GDM1 (cell line): ENCODE data around the gene GNB5.
"Not testable (repeated sequence)": the region's sequence is repeated elsewhere in the genome, so short reads cannot be mapped to it uniquely, and the experiment has no call there.

Source experiments
- DNase-seq: peaks from one replicate; lab custom pipeline; 2025; lab: John Stamatoyannopoulos, UW

Gene GNB5

DNA sequence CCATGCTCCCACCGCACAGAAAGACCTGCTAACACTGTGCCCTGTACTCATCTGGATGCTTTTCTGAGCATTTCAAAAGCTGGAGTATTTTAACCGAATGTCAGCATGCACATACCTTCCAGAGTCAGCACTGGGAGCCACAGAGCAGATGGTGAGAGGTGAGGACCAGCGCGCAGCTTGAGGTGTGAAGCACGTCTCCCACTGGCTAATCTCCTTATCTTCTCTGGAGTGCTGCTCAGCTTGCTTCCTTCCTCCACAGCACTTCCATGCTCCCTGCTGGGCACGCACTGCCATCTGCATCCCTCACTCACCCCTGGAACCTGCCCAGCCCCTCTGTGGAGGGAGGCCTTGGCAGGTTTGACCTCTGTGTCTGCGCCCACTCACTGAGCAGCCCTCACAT lies at the start of gene GNB5:
Gene GNB5 (minus strand): TSS at position 186 of the 400 bp plus-strand sequence. CDS start 6,716 bp downstream, outside the sequence.
- peak; percentile 46 for DNase-seq

GRCh38 chr15:52240166-52240565 lies 49.0 kb upstream of the GNB5 start:
- DNase-seq = no peak

DNA sequence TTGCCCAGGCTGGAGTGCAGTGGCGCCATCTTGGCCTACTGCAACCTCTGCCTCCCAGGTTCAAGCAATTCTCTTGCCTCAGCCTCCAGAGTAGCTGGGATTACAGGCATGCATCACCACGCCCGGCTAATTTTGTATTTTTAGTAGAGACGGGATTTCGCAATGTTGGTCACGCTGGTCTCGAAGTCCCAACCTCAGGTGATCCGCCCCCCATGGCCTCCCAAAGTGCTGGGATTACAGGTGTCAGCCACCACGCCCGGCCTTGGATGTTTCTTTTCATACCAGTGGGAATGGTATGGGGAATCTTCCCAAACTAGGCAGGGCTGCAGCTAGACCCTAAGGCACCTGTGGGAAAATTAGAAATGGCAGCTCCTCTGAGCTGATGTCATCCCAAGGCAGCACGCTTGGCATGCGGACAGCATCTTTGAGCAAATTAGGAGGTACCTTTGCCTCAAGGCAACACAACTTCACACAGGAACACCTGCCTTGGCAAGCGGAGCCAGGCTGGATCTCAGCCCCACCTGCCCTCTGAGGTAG lies 47.9 kb upstream of the GNB5 start:
- DNase-seq = not testable (repeated sequence)

GRCh38 chr15:52238149-52238548 lies 47.0 kb upstream of the GNB5 start:
- no peak for DNase-seq

- DNase-seq = no peak
Observed at GRCh38 chr15:52236013-52236412, 44.8 kb upstream of the GNB5 start.

GRCh38 chr15:52234596-52235541 lies 43.7 kb upstream of the GNB5 start:
- no peak for DNase-seq

GRCh38 chr15:52233405-52233804 lies 42.2 kb upstream of the GNB5 start:
- DNase-seq = peak; percentile 38

GRCh38 chr15:52232327-52232726 lies 41.1 kb upstream of the GNB5 start:
- no peak for DNase-seq

DNA sequence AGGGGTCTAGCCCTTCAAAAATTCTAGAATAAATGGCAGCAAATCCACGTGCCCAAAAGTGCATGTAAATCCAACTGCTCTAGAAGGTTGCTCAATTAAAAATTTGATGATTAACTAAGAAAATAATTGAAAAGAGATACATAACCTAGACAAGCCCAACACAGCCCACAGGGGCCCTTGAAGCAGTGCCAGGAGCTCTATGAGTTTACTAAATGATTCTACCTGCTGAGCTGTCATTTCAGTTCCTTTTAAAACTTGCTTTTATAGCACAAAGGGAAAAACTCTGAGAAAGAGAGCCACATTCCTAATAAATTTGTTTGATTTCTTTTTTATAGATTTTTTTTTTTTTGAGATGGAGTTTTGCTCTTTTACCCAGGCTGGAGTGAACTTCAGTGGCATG lies 38.9 kb upstream of the GNB5 start:
- no peak for DNase-seq

DNA sequence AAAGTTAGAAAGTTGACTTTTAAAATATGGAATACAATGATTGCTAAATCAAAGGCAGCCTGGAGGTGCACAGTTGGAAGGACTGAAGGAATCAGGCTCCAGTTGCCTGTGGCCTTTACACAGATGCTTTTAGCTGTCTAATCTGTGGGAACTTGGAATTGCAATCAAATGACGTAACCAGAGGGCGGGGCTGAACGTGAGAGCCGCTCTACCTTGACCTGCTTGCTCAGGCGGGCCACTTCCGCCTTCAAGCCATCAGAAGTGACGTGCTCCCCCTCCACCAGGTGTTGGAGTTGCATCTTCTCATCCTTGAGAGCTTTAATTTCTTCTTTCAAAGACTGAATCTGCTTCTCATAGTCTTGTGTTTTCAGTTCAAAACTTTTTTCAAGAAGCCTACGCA lies 37.7 kb upstream of the GNB5 start:
- no peak for DNase-seq

DNA sequence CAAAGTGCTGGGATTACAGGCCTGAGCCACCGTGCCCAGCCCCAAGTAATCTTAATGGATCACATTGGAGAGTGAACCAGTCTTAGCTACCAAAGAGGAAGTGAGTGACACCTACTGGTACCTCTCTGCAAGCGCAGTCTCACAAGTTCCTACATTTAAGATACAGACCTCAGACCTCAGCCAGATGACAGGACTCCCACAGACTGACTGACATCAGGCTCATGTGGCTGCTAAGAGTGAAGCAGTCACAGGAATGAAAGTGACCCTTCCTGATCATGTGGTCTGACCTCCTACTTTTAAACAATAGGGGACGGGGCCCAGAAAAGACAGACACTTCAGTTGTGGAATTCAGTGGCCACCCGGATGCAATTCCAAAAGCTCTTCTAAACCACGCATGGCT lies 36.3 kb upstream of the GNB5 start:
- DNase-seq = peak; percentile 77

- no peak for DNase-seq
Observed at GRCh38 chr15:52225230-52225629, 34.0 kb upstream of the GNB5 start.

DNA sequence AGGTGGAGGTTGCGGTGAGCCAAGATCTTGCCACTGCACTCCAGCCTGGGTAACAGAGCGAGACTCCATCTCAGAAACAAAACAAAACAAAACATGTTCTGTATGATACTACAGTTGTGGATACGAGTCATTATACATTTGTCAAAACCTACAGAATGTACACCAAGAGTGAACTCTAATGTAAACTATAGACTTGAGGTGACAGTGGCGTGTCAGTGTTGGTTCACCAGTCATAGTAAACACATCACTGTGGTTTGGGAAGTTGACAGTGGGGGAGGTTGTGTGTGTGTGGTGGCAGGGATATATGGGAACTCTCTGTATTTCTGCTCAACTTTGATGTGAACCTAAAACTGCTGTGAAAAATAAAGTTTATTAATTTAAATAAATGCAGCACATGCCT lies 33.0 kb upstream of the GNB5 start:
- DNase-seq = no peak

DNA sequence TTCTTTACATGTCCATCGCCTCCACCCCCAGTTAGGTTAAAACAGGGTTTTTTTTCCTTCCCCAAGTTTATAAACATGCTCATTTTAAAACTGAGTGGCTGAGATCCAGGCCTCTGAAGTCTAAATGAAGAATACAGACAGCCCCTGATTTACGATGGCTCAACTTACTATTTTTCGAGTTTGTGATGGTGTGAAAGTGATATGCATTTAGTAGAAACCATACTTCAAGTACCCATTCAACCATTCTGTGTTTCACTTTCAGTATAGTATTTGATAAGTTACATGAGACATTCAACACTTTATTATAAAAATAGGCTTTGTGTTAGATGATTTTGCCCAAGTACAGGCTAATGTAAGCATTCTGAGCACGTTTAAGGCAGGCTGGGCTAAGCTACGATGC lies 30.5 kb upstream of the GNB5 start:
- no peak for DNase-seq

DNA sequence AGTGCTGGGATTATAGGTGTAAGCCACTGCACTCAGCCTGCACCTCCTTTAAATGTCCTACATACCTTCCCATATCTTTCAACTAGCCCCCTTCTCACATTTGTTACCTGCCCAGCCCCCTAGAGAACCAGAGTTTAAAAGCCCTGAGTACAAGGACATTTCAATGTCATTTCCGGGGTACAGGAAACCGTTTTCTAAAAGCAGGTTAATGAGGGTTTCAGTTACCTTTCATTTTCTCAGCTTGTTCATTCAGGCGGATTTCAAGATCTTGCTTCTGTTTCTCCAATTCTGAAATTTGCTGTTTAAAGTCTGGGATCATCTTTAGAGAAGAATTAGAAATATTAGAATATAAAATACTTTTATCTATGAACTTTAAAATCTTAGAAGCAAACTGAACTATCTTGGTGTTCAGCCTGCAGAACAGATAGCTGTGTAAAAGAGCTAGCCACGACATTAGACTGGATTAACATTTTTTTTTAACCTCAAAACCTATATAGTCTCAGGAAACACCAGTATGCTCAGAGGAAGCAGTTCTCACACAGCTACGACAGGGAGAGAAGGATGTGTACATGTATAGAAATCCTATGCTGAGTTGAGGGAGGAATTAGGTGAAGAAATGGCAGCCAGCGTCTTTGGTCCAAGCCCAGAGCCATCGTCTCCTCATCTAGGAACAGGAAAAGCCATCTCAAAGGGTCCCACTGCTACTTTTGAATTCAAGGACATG lies 29.9 kb upstream of the GNB5 start:
- DNase-seq = peak; percentile 22

GRCh38 chr15:52220251-52220650 lies 29.1 kb upstream of the GNB5 start:
- DNase-seq = no peak

- no peak for DNase-seq
Observed at GRCh38 chr15:52218816-52219215, 27.6 kb upstream of the GNB5 start.

- DNase-seq = no peak
Observed at GRCh38 chr15:52218371-52218770, 27.2 kb upstream of the GNB5 start.

GRCh38 chr15:52217186-52217585 lies 26.0 kb upstream of the GNB5 start:
- no peak for DNase-seq

DNA sequence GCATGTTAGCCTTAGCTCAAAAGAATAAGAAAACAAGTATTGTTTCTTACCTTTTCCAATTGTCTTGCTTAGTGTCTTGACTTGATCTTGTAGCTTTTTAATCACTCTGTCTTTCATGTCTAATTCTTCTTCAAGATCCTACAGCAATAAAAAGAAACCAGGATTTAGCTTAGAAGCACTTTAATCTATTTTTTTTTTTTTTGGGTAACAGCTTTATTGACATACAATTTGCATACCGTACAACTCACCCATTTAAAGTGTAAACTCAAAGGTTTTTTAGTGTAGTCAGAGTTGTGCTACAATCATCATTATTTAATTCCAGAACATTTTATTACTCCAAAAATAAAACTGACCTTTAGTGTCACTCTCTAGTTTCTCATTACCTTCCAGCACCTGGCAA lies 23.4 kb upstream of the GNB5 start:
- DNase-seq = no peak

GRCh38 chr15:52213206-52213605 lies 22.0 kb upstream of the GNB5 start:
- no peak for DNase-seq

DNA sequence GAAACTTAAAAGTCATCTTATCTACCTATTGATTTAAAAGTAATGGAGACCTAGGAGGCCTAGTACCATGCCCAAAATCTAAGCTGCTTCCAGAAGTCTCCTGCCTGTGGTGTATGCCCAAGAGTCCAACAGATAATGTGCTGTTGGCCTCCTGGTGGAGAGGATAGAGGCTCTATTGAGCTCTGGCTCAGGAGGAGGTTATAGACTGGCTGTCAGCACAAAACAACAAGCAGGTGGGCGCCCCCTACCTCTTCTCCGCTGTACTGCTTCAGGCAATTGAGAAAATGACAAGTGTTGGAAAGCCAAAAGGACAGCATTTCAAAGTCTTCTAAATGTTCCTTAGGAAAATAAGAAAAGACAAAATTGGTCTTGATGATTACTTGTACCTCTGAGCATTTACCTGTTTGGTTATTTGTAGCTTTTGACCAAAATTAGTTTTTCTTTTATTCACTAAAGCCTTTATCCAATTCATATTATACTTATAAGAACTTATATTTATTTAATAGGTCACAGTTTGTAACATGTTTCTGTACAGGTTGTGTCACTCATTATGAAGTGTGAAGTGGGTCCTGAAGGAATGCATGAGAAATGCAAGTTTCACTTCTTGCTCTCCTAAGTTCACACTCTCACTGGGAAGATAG lies 17.2 kb upstream of the GNB5 start:
- peak; percentile 67 for DNase-seq
